KMS-11 (cell line): ENCODE results near the gene PTPN7.

Experiments used
- H2AFZ ChIP-seq: fragments of 200-600 bp; sonication (generic); 2 replicates; pipeline ENCODE4 v1.6.1; 2016; ENCODE audit warnings: antibody characterized with exemption, mixed run types, low read depth
- H3K27ac ChIP-seq: fragments of 200-600 bp; sonication (generic); 2 replicates; pipeline ENCODE4 v1.6.1; 2016; ENCODE audit warnings: mild to moderate bottlenecking, mixed run types
- H3K27me3 ChIP-seq: fragments of 200-600 bp; sonication (generic); 2 replicates; pipeline ENCODE4 v1.6.1; 2017; ENCODE audit warnings: mild to moderate bottlenecking, low read depth, mixed run types, moderate library complexity; ENCODE audit not compliant: insufficient read depth
- H3K36me3 ChIP-seq: fragments of 200-600 bp; sonication (generic); 2 replicates; pipeline ENCODE4 v1.6.1; 2017; ENCODE audit warnings: mild to moderate bottlenecking, mixed run types; ENCODE audit not compliant: insufficient read depth
- H3K4me1 ChIP-seq: fragments of 200-600 bp; sonication (generic); 2 replicates; pipeline ENCODE4 v1.6.1; 2016; ENCODE audit warnings: mild to moderate bottlenecking, low read depth, mixed run types; ENCODE audit not compliant: poor library complexity, severe bottlenecking
- H3K4me2 ChIP-seq: fragments of 200-600 bp; sonication (generic); 2 replicates; pipeline ENCODE4 v1.7.0; 2016; ENCODE audit warnings: mild to moderate bottlenecking, mixed run types
- H3K4me3 ChIP-seq: fragments of 200-600 bp; sonication (generic); IDR thresholded peaks from 2 replicates; pipeline ENCODE4 v1.6.1; 2017; ENCODE audit warnings: low read depth, low read length, mixed read lengths; ENCODE audit not compliant: insufficient read depth
- H3K79me2 ChIP-seq: fragments of 200-600 bp; sonication (generic); 2 replicates; pipeline ENCODE4 v1.6.1; 2016; ENCODE audit warnings: low read depth, mixed run types; ENCODE audit not compliant: insufficient read depth
- H3K9ac ChIP-seq: fragments of 200-600 bp; sonication (generic); 2 replicates; pipeline ENCODE4 v1.6.1; 2016; ENCODE audit warnings: mild to moderate bottlenecking, mixed run types
- H4K20me1 ChIP-seq: fragments of 200-600 bp; sonication (generic); 2 replicates; pipeline ENCODE4 v1.6.1; 2016; ENCODE audit warnings: mild to moderate bottlenecking, mixed run types; ENCODE audit not compliant: insufficient read depth
- CTCF ChIP-seq: fragments of 200-600 bp; sonication (generic); conservative IDR thresholded peaks from 2 replicates; pipeline ENCODE4 v1.6.1; 2017; ENCODE audit warnings: low read depth, mild to moderate bottlenecking, antibody characterized with exemption, low read length, moderate library complexity, mixed read lengths

PTPN7 gene

GRCh38 chr1:202130297-202130721 lies 30.1 kb downstream of the PTPN7 start:
- H3K4me1 ChIP-seq: no peaks in the 10 kb centered on the region
- TF ChIP-seq CTCF: no peak
- no peak overlapping the region for H3K9ac ChIP-seq
- no peak overlapping the region for H2AFZ ChIP-seq
- H4K20me1 ChIP-seq: no peaks in the 10 kb centered on the region
- H3K4me2 ChIP-seq: no peak overlapping the region
- H3K36me3 ChIP-seq: no peaks in the 10 kb centered on the region
- no peaks in the 10 kb centered on the region for H3K79me2 ChIP-seq
- no peaks in the 10 kb centered on the region; the same call in 1 of the 2 replicates for H3K27me3 ChIP-seq
- no peak overlapping the region for H3K4me3 ChIP-seq
- H3K27ac ChIP-seq: no peak overlapping the region

DNA sequence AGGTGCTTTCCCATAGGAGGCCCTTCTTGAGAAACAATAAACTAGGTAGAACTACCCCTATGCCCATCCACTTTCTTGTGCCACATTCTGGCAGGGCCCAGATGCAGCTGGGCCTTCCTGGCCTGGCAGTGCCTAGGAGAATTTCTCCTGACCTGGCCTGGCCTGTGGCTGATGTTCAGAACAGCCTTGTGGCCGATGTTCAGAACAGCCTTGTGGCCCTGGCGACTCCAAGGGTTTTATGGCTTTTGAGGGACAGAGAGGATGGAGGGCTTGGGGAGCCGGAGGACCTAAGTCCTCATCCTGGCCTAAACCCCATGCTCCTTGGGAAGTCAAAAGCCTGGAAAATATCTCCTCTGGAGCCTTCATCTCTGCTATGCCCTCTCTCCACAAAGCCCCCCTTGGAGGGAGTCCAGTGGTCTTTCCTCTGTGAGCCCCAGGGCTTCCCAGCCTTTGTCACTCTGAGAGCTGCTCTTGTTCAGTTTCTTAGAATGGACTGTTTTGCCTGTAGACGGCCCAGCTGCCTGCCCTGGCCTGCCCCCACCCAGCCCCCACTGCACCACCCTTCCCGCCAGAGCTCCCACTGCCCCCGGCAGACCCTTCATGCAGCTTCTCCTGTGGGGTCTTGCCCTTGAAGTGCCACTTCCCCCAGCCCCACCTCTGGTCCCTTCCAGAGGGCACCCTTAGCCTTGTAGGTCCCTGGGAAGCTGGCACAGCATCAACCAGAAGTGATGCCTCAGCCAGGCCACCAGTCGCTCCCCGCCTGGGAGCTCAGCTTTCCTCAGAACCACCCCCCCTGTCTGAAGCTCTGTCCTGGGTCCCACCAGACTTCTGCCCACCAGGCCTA lies 30.7 kb downstream of the PTPN7 start:
- no peaks in the 10 kb centered on the region for H3K79me2 ChIP-seq
- H2AFZ ChIP-seq: no peak overlapping the region
- H3K27me3 ChIP-seq: no peaks in the 10 kb centered on the region; the same call in 1 of the 2 replicates
- no peak overlapping the region for H3K4me3 ChIP-seq
- no peaks in the 10 kb centered on the region for H3K36me3 ChIP-seq
- H3K4me1 ChIP-seq: no peaks in the 10 kb centered on the region
- H3K4me2 ChIP-seq: no peak overlapping the region
- no peak for TF ChIP-seq CTCF
- no peak overlapping the region for H3K27ac ChIP-seq
- no peaks in the 10 kb centered on the region for H4K20me1 ChIP-seq
- no peak overlapping the region for H3K9ac ChIP-seq

DNA sequence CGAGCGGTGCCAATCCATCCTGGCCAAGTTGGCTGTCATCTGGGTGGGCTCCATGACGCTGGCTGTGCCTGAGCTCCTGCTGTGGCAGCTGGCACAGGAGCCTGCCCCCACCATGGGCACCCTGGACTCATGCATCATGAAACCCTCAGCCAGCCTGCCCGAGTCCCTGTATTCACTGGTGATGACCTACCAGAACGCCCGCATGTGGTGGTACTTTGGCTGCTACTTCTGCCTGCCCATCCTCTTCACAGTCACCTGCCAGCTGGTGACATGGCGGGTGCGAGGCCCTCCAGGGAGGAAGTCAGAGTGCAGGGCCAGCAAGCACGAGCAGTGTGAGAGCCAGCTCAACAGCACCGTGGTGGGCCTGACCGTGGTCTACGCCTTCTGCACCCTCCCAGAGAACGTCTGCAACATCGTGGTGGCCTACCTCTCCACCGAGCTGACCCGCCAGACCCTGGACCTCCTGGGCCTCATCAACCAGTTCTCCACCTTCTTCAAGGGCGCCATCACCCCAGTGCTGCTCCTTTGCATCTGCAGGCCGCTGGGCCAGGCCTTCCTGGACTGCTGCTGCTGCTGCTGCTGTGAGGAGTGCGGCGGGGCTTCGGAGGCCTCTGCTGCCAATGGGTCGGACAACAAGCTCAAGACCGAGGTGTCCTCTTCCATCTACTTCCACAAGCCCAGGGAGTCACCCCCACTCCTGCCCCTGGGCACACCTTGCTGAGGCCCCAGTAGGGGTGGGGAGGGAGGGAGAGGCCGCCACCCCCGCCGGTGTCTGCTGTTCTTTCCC lies 32.4 kb downstream of the PTPN7 start:
- no peak overlapping the region for H3K4me3 ChIP-seq
- peaks cover 12% of the 10 kb centered on the region for H3K27me3 ChIP-seq
- no peak overlapping the region for H3K4me2 ChIP-seq

DNA sequence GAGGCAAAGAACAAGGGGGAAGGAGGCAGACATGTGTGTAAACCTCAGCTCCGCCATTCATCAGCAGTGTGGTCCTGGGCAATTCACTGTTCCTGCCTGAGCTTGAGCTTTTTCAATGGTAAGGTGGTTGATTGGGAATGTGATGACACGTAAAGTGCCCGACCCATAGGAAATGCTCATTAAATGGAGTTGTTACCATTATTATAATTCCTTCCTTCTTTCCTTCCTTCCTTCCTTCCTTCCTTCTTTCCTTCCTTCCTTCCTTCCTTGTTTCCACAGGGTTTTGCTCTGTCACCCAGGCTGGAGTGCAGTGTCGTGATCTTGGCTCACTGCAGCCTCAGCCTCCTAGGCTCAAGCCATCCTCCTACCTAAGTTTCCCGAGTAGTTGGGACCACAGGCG lies 33.3 kb downstream of the PTPN7 start:
- H3K27me3 ChIP-seq: peaks cover 12% of the 10 kb centered on the region
- H3K4me2 ChIP-seq: no peak overlapping the region
- no peak overlapping the region for H3K4me3 ChIP-seq
- no peak overlapping the region for H3K9ac ChIP-seq
- TF ChIP-seq CTCF: no peak
- H3K4me1 ChIP-seq: no peaks in the 10 kb centered on the region
- H4K20me1 ChIP-seq: no peaks in the 10 kb centered on the region
- no peaks in the 10 kb centered on the region for H3K36me3 ChIP-seq
- H2AFZ ChIP-seq: no peak overlapping the region
- no peaks in the 10 kb centered on the region for H3K79me2 ChIP-seq
- H3K27ac ChIP-seq: no peak overlapping the region

More for the DNA sequence above, 32.4 kb downstream of the PTPN7 start:
- Histone ChIP-seq H3K4me1 (no peaks in the 10 kb centered on the region), H2AFZ (no peak overlapping the region), H3K9ac (no peak overlapping the region), H4K20me1 (no peaks in the 10 kb centered on the region), H3K27ac (no peak overlapping the region), H3K36me3 (no peaks in the 10 kb centered on the region), H3K79me2 (no peaks in the 10 kb centered on the region)
- TF ChIP-seq CTCF: no peak
